Activated naive CD4-positive, alpha-beta T cell treated with anti-CD3 and anti-CD28 coated beads for 36 hours (primary cell): ENCODE measurements around the gene TNK2. TPM values are rescaled to one million over a fixed set of nuclear protein-coding genes. Genes with fewer than 3 reads are reported as not detected.

Experiments
- CTCF ChIA-PET: fragments of 350-600 bp; sonication (Branson Sonifier 250); formaldehyde crosslinking; loops from one replicate; lab custom pipeline; 2021; ENCODE audit warnings: antibody characterized with exemption; lab: Charles Lee
- DNase-seq: peaks from one replicate; pipeline ENCODE4 v3.0.0-alpha.2; 2020
- H3K27ac Mint-ChIP-seq: one replicate; pipeline ENCODE4 v1.8.0; 2021; ENCODE audit warnings: mild to moderate bottlenecking, mixed read lengths
- H3K27me3 Mint-ChIP-seq: one replicate; pipeline ENCODE4 v1.8.0; 2021; ENCODE audit warnings: low read depth, mixed read lengths
- H3K36me3 Mint-ChIP-seq: one replicate; pipeline ENCODE4 v1.8.0; 2021; ENCODE audit warnings: low read depth, mixed read lengths
- H3K4me1 Mint-ChIP-seq: one replicate; pipeline ENCODE4 v1.8.0; 2021; ENCODE audit warnings: low read depth, mixed read lengths
- H3K4me3 Mint-ChIP-seq: one replicate; pipeline ENCODE4 v1.8.0; 2021; ENCODE audit warnings: mild to moderate bottlenecking, moderate library complexity, mixed read lengths
- H3K9me3 Mint-ChIP-seq: one replicate; pipeline ENCODE4 v1.8.0; 2021; ENCODE audit warnings: mixed read lengths
- intact Hi-C: fragments of 100-400 bp; cut with micrococcal nuclease; formaldehyde crosslinking; loops from one replicate; pipeline ENCODE4 v1.15.1; 2023
- total RNA-seq, 2 experiments: library from RNA; stranded (reverse); gene quantifications; one replicate each; pipeline ENCODE4 v1.2.3, GENCODE V29; 2021

TNK2 gene
- total RNA-seq, 2 experiments from 2014 or later, result 40.0 to 46.6 TPM

DNA sequence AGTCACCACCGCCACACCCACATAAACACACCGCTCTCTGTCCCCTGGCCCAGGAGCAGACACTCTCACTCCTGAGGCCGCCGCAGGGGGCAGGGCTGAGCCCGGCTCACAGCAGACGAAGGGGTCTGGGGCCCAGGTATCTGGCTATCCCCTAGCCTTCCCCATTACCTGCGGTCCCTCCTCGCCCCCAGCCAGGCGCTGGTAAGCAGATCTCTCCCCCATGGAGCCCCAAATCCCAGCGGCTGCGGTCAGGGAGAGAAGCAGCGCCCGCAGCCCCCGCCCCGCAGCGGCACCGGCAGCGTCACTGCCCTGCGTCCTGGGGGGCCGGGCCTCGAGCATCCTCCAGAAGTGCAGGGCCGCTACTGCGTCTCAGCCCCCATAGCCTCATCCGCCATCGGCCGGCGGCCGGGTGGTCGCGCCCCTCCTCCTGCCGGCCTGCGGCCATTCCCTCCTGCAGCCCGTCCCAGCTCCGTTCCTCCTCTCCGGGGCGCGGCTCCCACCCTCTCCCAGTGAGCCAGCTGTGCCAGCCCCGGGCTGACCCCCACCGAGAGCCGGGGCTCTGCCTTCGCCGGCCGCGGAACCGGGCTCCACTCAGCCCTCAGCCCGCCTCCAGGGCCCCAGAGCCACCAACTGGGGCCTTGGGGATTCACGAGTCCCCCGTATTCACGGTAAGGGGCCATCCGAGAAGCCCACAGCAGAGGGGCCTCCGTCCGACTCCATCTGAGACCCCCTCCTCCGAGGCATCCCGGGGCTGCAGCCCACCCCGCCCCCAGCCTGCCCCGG, 13.1 kb downstream of the TNK2 start:
- Mint-ChIP-seq H3K4me1 (peaks cover 47% of the 10 kb centered on the region), H3K27ac (peak overlapping the region; percentile 86), H3K4me3 (peak overlapping the region; percentile 87), H3K36me3 (peaks cover 1% of the 10 kb centered on the region), H3K27me3 (no peaks in the 10 kb centered on the region), H3K9me3 (no peaks in the 10 kb centered on the region)
- DNase-seq, result peak; percentile 77
- CTCF ChIA-PET, result interaction anchor here (0.6 to 8.7 kb wide), 20 partner anchors 8 to 126 kb away, joined by 3 to 99 read pairs (median 5); partner anchors contain the start of gene TNK2
- intact Hi-C loops, result loop anchor here (1.0 kb wide), 1 partner anchor 624 kb away; the partner anchor contains the start of gene XXYLT1

DNA sequence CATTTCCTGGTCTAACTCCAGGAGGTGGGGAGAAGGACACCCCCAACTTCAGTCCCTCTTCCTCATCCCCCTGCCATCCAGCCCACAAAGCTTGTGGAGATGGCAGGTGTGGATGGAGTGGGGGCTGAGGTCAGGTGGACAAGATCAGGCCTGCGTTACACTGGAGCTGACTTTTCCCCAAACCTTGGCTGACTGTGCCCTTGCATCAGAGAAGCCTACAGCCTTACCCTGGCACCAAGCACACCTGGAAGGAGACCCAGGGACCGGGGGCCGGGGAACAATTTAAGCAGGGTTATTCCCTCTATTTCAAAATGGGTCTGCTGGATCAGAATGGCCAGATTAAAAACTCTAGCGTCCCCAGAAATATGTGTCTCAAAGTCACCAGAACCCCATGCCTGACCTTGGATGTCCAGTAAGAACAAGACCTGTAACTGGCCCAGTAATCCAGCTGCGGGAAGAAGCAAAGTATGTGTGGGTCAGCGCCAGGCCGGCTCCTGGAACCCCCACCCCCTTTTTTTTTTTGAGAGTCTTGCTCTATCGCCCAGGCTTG, 14.4 kb downstream of the TNK2 start:
- intact Hi-C loops, result loop anchor here (1.0 kb wide), 3 partner anchors 21 to 35 kb away; no protein-coding TSS in a partner anchor
- Mint-ChIP-seq H3K9me3 (no peaks in the 10 kb centered on the region), H3K4me3 (no peak overlapping the region), H3K27ac (peak overlapping the region; percentile 24), H3K27me3 (no peaks in the 10 kb centered on the region), H3K36me3 (no peaks in the 10 kb centered on the region), H3K4me1 (peaks cover 37% of the 10 kb centered on the region)
- no peak for DNase-seq
- CTCF ChIA-PET, result interaction anchor here (0.5 to 8.7 kb wide), 21 partner anchors 8 to 1210 kb away, joined by 3 to 99 read pairs (median 4); partner anchors contain the start of genes TNK2 and XXYLT1

- Mint-ChIP-seq H3K27me3 (no peaks in the 10 kb centered on the region), H3K9me3 (no peaks in the 10 kb centered on the region), H3K4me1 (peaks cover 36% of the 10 kb centered on the region), H3K4me3 (no peak overlapping the region), H3K27ac (no peak overlapping the region), H3K36me3 (no peaks in the 10 kb centered on the region)
- CTCF ChIA-PET, result interaction anchor here (0.5 to 8.7 kb wide), 9 partner anchors 10 to 622 kb away, joined by 3 to 99 read pairs (median 9); partner anchors contain the start of genes TNK2 and XXYLT1
- DNase-seq, result no peak
- intact Hi-C loops, result no loop called here
Observed at GRCh38 chr3:195893516-195893915, 14.8 kb downstream of the TNK2 start.

GRCh38 chr3:195893044-195893395, 15.3 kb downstream of the TNK2 start:
- no peaks in the 10 kb centered on the region for H3K36me3 Mint-ChIP-seq
- H3K27me3 Mint-ChIP-seq, result no peaks in the 10 kb centered on the region
- CTCF ChIA-PET, result interaction anchor here (0.6 to 8.7 kb wide), 4 partner anchors 14 to 461 kb away, joined by 3 to 99 read pairs (median 68); partner anchors contain the start of gene TNK2
- H3K9me3 Mint-ChIP-seq, result no peaks in the 10 kb centered on the region
- intact Hi-C loops, result no loop called here
- DNase-seq, result no peak
- H3K4me1 Mint-ChIP-seq, result peaks cover 31% of the 10 kb centered on the region
- H3K27ac Mint-ChIP-seq, result no peak overlapping the region
- H3K4me3 Mint-ChIP-seq, result no peak overlapping the region

GRCh38 chr3:195892105-195893043, 16.0 kb downstream of the TNK2 start:
- no peaks in the 10 kb centered on the region for H3K27me3 Mint-ChIP-seq
- H3K27ac Mint-ChIP-seq, result no peak overlapping the region
- no peaks in the 10 kb centered on the region for H3K9me3 Mint-ChIP-seq
- H3K36me3 Mint-ChIP-seq, result peaks cover 4% of the 10 kb centered on the region
- H3K4me3 Mint-ChIP-seq, result no peak overlapping the region
- no peak for DNase-seq
- intact Hi-C loops, result no loop called here
- CTCF ChIA-PET, result interaction anchor here (0.6 to 8.7 kb wide), 6 partner anchors 9 to 42 kb away, joined by 3 to 99 read pairs (median 35); partner anchors contain the start of gene TNK2
- peaks cover 26% of the 10 kb centered on the region for H3K4me1 Mint-ChIP-seq

- intact Hi-C loops, result no loop called here
- Mint-ChIP-seq H3K9me3 (no peaks in the 10 kb centered on the region), H3K4me3 (no peak overlapping the region), H3K27me3 (no peaks in the 10 kb centered on the region), H3K36me3 (peaks cover 4% of the 10 kb centered on the region), H3K27ac (no peak overlapping the region), H3K4me1 (peaks cover 21% of the 10 kb centered on the region)
- CTCF ChIA-PET, result interaction anchor here (0.6 to 8.7 kb wide), 5 partner anchors 10 to 41 kb away, joined by 3 to 99 read pairs (median 3); no protein-coding TSS in a partner anchor
- DNase-seq, result no peak
Observed at GRCh38 chr3:195891431-195892104, 16.8 kb downstream of the TNK2 start.

GRCh38 chr3:195889870-195890295, 18.5 kb downstream of the TNK2 start:
- Mint-ChIP-seq H3K36me3 (peaks cover 4% of the 10 kb centered on the region), H3K9me3 (no peaks in the 10 kb centered on the region), H3K4me1 (peaks cover 15% of the 10 kb centered on the region), H3K4me3 (no peak overlapping the region), H3K27ac (no peak overlapping the region), H3K27me3 (no peaks in the 10 kb centered on the region)
- CTCF ChIA-PET, result interaction anchor here (1.0 to 8.7 kb wide), 4 partner anchors 24 to 40 kb away, joined by 3 to 70 read pairs (median 6); no protein-coding TSS in a partner anchor
- no peak for DNase-seq
- intact Hi-C loops, result no loop called here

DNA sequence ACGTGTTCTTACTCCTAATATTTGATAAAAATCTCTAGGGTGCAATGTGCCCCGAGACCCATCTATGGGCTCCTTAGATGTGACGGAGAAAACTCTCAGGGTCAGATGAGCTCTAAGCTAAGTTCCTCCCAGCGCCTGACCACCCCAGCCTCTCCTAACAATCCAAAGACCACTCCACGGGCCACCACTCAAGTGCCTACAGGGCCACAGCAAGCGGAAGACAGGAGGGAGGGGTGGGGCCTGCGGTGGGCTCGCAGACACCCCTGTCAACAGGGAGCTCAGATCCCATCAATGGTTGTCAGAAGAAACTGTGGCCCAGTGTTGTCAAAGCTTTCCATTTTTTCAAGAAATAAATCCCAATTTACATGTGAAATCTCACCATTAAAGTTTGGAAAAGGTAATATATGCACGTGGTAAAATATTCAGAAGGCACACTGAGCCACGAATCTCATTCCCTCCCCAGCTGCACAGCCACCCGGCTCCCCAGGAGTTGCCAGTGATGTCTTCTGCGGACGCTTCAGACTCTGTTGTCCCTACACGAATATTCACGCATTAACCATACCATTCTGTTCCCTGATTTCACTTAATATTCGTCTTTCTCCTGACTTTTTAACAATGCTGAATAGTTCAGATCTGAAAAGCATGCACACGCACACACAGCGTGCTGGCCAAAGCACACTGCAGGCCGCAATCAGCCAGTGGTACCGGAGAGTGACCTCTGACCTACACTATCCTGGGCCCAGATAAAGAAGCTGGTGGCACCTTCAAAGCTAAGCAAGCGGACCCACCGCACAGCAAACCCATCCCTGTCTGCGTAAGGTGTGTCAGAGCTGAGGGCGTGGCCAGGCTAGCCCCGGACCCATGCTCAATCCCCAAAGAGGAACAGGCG, 19.1 kb downstream of the TNK2 start:
- Mint-ChIP-seq H3K4me1 (peaks cover 9% of the 10 kb centered on the region), H3K27ac (peak overlapping the region; percentile 48), H3K36me3 (peaks cover 4% of the 10 kb centered on the region), H3K4me3 (no peak overlapping the region), H3K9me3 (no peaks in the 10 kb centered on the region), H3K27me3 (no peaks in the 10 kb centered on the region)
- DNase-seq, result no peak
- intact Hi-C loops, result no loop called here
- CTCF ChIA-PET, result interaction anchor here (1.0 to 8.7 kb wide), 5 partner anchors 25 to 39 kb away, joined by 3 to 70 read pairs (median 6); no protein-coding TSS in a partner anchor

DNA sequence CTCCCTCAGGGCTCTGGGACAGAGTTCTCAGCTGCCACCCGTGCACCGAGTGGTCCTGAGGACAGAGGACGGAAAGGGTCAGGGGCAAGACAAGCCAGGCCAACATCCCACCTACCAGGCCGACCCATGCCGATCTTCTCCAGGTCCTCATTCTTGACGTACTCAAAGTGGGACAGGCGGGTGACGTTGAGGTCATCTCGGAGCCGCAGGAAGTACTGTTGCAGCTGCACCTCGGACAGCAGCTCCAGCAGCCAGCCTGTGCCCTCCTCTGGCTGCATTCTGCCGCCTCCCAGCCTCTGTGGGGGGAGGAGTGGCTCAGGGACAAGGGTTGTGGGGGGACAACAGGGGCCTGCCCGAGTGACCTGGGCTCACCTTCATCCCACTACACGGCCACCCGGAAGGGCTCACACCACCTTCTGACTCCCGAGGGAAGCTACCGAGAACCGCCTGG, 20.0 kb downstream of the TNK2 start:
- Mint-ChIP-seq H3K9me3 (no peaks in the 10 kb centered on the region), H3K27me3 (no peaks in the 10 kb centered on the region), H3K4me3 (no peak overlapping the region), H3K36me3 (peaks cover 6% of the 10 kb centered on the region), H3K4me1 (peaks cover 5% of the 10 kb centered on the region), H3K27ac (no peak overlapping the region)
- CTCF ChIA-PET, result interaction anchor here (1.0 to 8.7 kb wide), 2 partner anchors 29 to 38 kb away, joined by 3 to 70 read pairs; no protein-coding TSS in a partner anchor
- intact Hi-C loops, result no loop called here
- no peak for DNase-seq

DNA sequence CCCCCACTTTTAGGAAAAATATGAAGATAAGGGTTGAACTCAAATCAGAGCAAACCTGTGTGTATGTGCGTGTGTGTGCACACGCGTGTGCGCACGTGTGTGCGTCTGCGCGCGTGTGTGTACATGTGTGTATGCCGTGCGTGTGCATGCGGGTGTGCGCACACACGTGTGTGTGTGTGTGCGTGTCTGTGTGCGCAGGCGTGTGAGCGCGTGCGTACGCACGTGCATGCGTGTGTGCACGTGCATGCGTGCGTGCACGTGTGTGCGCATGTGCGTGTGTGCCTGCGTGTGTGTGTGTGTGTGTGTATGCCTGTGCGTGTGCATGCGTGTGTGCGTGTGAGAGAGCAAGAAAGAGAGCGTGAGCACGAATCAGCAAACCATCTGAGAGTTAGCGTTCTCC, 20.7 kb downstream of the TNK2 start:
- no peak for DNase-seq
- no peaks in the 10 kb centered on the region for H3K9me3 Mint-ChIP-seq
- peaks cover 8% of the 10 kb centered on the region for H3K36me3 Mint-ChIP-seq
- H3K4me1 Mint-ChIP-seq, result peaks cover 5% of the 10 kb centered on the region
- no peaks in the 10 kb centered on the region for H3K27me3 Mint-ChIP-seq
- no peak overlapping the region for H3K27ac Mint-ChIP-seq
- no peak overlapping the region for H3K4me3 Mint-ChIP-seq
- CTCF ChIA-PET, result interaction anchor here (0.9 to 8.7 kb wide), 3 partner anchors 27 to 32 kb away, joined by 3 to 70 read pairs (median 4); no protein-coding TSS in a partner anchor
- intact Hi-C loops, result no loop called here
